SK-N-SH treated with all-trans-retinoic acid at 6 μM for 48 hours (cell line): ENCODE measurements around the gene ZGPAT.

Experiments used
- BACH2 ChIP-seq: fragments of 250-450 bp; sonication (Bioruptor Pico); IDR thresholded peaks from 2 replicates; pipeline ENCODE4 v1.9.0; 2021; ENCODE audit warnings: mild to moderate bottlenecking, borderline replicate concordance
- RARB ChIP-seq: fragments of 250-450 bp; sonication (Bioruptor Pico); IDR thresholded peaks from 2 replicates; pipeline ENCODE4 v1.8.0; 2021; ENCODE audit warnings: mild to moderate bottlenecking, moderate library complexity
- SNAI2 ChIP-seq: fragments of 250-450 bp; sonication (Bioruptor Pico); IDR thresholded peaks from 2 replicates; pipeline ENCODE4 v1.5.0; 2020; ENCODE audit warnings: mild to moderate bottlenecking, moderate library complexity
- ZC3H10 ChIP-seq: fragments of 250-450 bp; sonication (Bioruptor Pico); IDR thresholded peaks from 2 replicates; pipeline ENCODE4 v1.5.1; 2021; ENCODE audit warnings: mild to moderate bottlenecking, moderate library complexity
- ZNF8 ChIP-seq: fragments of 450-650 bp; formaldehyde crosslinking; IDR thresholded peaks from 2 replicates; pipeline ENCODE4 v1.5.0; 2020; ENCODE audit warnings: mild to moderate bottlenecking, moderate library complexity

GRCh38 chr20:63767886-63768285 is 60.0 kb downstream of the ZGPAT start:
- TF ChIP-seq ZC3H10 (CRISPR knock-in tag) (no peak), SNAI2 (CRISPR knock-in tag) (no peak), ZNF8 (CRISPR knock-in tag) (no peak), RARB (CRISPR knock-in tag) (no peak), BACH2 (no peak)
